Mesenchymal stem cell (in vitro differentiated cells and primary cell): ENCODE measurements around the gene MED12L.
A peak's percentile ranks its signal among the peaks of the same experiment; 100 is the strongest.

Experiments used
- DNase-seq: peaks from one replicate; pipeline ENCODE4 v3.0.0-alpha.2; 2013
- H2AFZ ChIP-seq: one replicate; pipeline ENCODE4 v1.6.1; 2013; ENCODE audit warnings: low read depth, mild to moderate bottlenecking, control low read depth, inconsistent platforms, low read length, moderate library complexity
- H2AK5ac ChIP-seq: 2 replicates; pipeline ENCODE4 v1.6.1; 2013; ENCODE audit warnings: low read length, moderate library complexity, mild to moderate bottlenecking, inconsistent platforms; ENCODE audit not compliant: severe bottlenecking
- H2BK120ac ChIP-seq: one replicate; pipeline ENCODE4 v1.6.1; 2013; ENCODE audit warnings: low read depth, mild to moderate bottlenecking, inconsistent platforms, low read length, moderate library complexity
- H2BK12ac ChIP-seq, 2 experiments: one replicate each; pipeline ENCODE4 v1.6.1; 2013; ENCODE audit warnings: inconsistent platforms in 2 of 2, low read length in 2 of 2, mild to moderate bottlenecking in 2 of 2, moderate library complexity in 2 of 2, control low read depth in 1 of 2
- H2BK15ac ChIP-seq: one replicate; pipeline ENCODE4 v1.6.1; 2013; ENCODE audit warnings: mild to moderate bottlenecking, low read depth, inconsistent platforms; ENCODE audit not compliant: poor library complexity, severe bottlenecking
- H2BK5ac ChIP-seq: 2 replicates; pipeline ENCODE4 v1.6.1; 2013; ENCODE audit warnings: low read depth, mild to moderate bottlenecking, low read length, control low read depth, inconsistent platforms; ENCODE audit not compliant: poor library complexity, severe bottlenecking
- H3K14ac ChIP-seq, 2 experiments: one replicate each; pipeline ENCODE4 v1.6.1; 2013; ENCODE audit warnings: inconsistent platforms in 2 of 2, low read length in 2 of 2, control low read depth in 1 of 2, mild to moderate bottlenecking in 1 of 2, moderate library complexity in 1 of 2
- H3K18ac ChIP-seq, 2 experiments: one replicate each; pipeline ENCODE4 v1.6.1; 2013; ENCODE audit warnings: inconsistent platforms in 2 of 2, low read length in 2 of 2, control low read depth in 1 of 2, low read depth in 1 of 2, mild to moderate bottlenecking in 1 of 2
- H3K23ac ChIP-seq, 2 experiments: one replicate each; pipeline ENCODE4 v1.6.1; 2013; ENCODE audit warnings: inconsistent platforms in 2 of 2, low read length in 2 of 2, mild to moderate bottlenecking in 2 of 2, moderate library complexity in 2 of 2, control low read depth in 1 of 2
- H3K27ac ChIP-seq: 2 replicates; pipeline ENCODE4 v1.5.1; 2013; ENCODE audit warnings: mild to moderate bottlenecking, moderate library complexity, low read length, control low read depth, inconsistent platforms; ENCODE audit not compliant: poor library complexity, severe bottlenecking
- H3K27me3 ChIP-seq, 2 experiments: 2 replicates each; pipeline versions ENCODE4 v1.6.1 to v1.7.0; 2013; ENCODE audit warnings: low read length in 2 of 2, mild to moderate bottlenecking in 2 of 2, moderate library complexity in 2 of 2, control low read depth in 1 of 2, inconsistent platforms in 1 of 2; ENCODE audit not compliant: control insufficient read depth in 1 of 2, insufficient read depth in 1 of 2
- H3K36me3 ChIP-seq, 2 experiments: 2 replicates each; pipeline versions ENCODE4 v1.6.1 to v1.7.0; 2013; ENCODE audit warnings: low read length in 2 of 2, control low read depth in 1 of 2, inconsistent platforms in 1 of 2, low read depth in 1 of 2, mild to moderate bottlenecking in 1 of 2; ENCODE audit not compliant: insufficient read depth in 2 of 2, control insufficient read depth in 1 of 2
- H3K4ac ChIP-seq, 2 experiments: one replicate each; pipeline ENCODE4 v1.6.1; 2013; ENCODE audit warnings: inconsistent platforms in 2 of 2, low read length in 2 of 2, mild to moderate bottlenecking in 2 of 2, moderate library complexity in 2 of 2, control low read depth in 1 of 2, low read depth in 1 of 2
- H3K4me1 ChIP-seq: 2 replicates; pipeline ENCODE4 v1.6.1; 2013; ENCODE audit warnings: low read depth, low read length, control low read depth; ENCODE audit not compliant: control insufficient read depth, insufficient read depth
- H3K4me2 ChIP-seq: 2 replicates; pipeline ENCODE4 v1.6.1; 2013; ENCODE audit warnings: low read length, mild to moderate bottlenecking, inconsistent platforms; ENCODE audit not compliant: poor library complexity, severe bottlenecking
- H3K4me3 ChIP-seq, 2 experiments: 2 replicates each; pipeline versions ENCODE4 v1.5.1 to v1.7.0; 2013; ENCODE audit warnings: low read length in 2 of 2, mild to moderate bottlenecking in 2 of 2, control low read depth in 1 of 2, low read depth in 1 of 2; ENCODE audit not compliant: insufficient read depth in 1 of 2
- H3K79me1 ChIP-seq: replicated peaks from 2 replicates; pipeline ENCODE4 v1.6.1; 2013; ENCODE audit warnings: mild to moderate bottlenecking, control low read depth, low read length, inconsistent platforms; ENCODE audit not compliant: poor library complexity, severe bottlenecking
- H3K9ac ChIP-seq: 2 replicates; pipeline ENCODE4 v1.7.0; 2013; ENCODE audit warnings: mild to moderate bottlenecking, low read length, moderate library complexity
- H3K9me3 ChIP-seq: 2 replicates; pipeline ENCODE4 v1.7.0; 2013; ENCODE audit warnings: mild to moderate bottlenecking, low read length; ENCODE audit not compliant: control insufficient read depth
- H4K8ac ChIP-seq: one replicate; pipeline ENCODE4 v1.6.1; 2013; ENCODE audit warnings: inconsistent platforms, mild to moderate bottlenecking, low read length, moderate library complexity
- H4K91ac ChIP-seq: one replicate; pipeline ENCODE4 v1.6.1; 2013; ENCODE audit warnings: mild to moderate bottlenecking, low read length, inconsistent platforms
- WGBS: methylation state at CpG from one replicate; pipeline ENCODE4 v1.1.7; 2013; ENCODE audit warnings: mixed read lengths; 5-methylcytosine and 5-hydroxymethylcytosine counted together

The MED12L gene

DNA sequence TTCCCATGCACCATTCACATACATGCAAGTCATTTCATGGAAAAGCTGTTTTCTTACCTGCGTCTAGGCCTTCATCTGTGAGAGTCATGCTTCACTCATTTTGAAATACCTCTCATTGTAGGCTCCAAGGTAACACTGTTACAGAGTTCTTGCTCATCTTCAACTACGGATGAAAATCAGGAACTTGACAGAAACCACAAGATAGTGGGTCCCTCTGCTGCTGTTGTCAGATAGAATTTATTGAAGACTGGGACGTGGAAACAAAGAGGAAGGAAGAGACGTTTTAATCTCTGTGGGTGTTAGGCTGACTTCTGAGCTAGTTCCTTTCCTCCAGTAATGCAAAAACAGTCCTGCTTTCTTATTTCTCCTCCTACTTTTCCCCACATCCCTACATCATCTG is 192.8 kb downstream of the MED12L start, which contains the start of gene P2RY14:
Gene P2RY14 (minus strand): TSS at position 313 of the 400 bp plus-strand sequence. CDS start 64,226 bp downstream, outside the sequence.
- H3K14ac ChIP-seq = no peak within 1 kb of the TSS

DNA sequence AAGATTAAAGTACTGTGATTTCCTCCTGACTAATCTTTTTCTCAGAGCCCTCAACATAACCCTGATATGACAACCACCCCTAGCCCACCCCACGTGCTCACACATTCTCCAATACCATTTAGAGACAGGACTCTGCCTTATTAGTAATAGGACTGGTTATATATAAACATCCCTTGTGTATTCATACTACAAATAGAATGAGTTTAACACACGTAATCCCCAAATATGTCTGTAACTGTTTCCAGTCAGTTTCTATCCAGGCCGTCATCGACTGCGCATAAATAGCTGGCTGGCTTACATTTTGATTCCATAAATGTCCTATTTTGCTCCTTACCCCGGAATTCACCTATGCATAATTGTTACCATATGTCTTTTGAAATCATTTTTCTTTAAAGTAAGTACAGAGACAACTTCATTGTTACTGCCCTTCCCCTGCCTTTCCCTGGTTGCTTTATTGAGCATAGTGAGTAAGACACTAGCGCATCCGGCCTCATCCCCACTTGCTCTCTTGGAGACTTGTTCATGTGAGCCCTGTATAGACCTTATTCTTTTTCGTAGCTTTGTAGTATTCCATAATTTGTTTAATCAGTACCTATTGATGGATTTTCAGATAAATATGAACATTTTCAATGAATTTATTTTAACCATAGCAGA is 196.3 kb downstream of the MED12L start:
- Histone ChIP-seq H2BK120ac (peak overlapping the region; percentile 54), H2BK5ac (no peak overlapping the region), H3K79me1 (no peaks in the 10 kb centered on the region), H3K4ac (peak overlapping the region in 1 of 2 experiments; percentile 75), H4K91ac (no peak overlapping the region), H3K4me1 (no peaks in the 10 kb centered on the region), H3K4me2 (no peak overlapping the region), H3K4me3 (no peak overlapping the region), H3K14ac (no peak overlapping the region), H3K36me3 (no peaks in the 10 kb centered on the region), H3K27me3 (peaks cover 0 to 6% of the 10 kb centered on the region in 2 experiments), H3K9ac (peak overlapping the region; percentile 31), H3K23ac (no peak overlapping the region), H4K8ac (no peak overlapping the region), H3K18ac (peak overlapping the region in 1 of 2 experiments; percentile 40), H3K9me3 (no peaks in the 10 kb centered on the region), H2BK15ac (no peak overlapping the region), H2AK5ac (no peak overlapping the region), H3K27ac (no peak overlapping the region), H2BK12ac (peak overlapping the region in 1 of 2 experiments; percentile 28), H2AFZ (no peak overlapping the region)
- whole genome bisulfite sequencing = 84% methylated on average over 4 of the region's 9 CpGs
- DNase-seq = peak; percentile 48

More for the DNA sequence above, 192.8 kb downstream of the MED12L start, which contains the start of gene P2RY14:
- Histone ChIP-seq H2AFZ (no peak within 1 kb of the TSS), H3K18ac (no peak within 1 kb of the TSS), H2BK12ac (no peak within 1 kb of the TSS), H3K36me3 (no peaks in the 10 kb centered on the region), H3K23ac (no peak within 1 kb of the TSS), H3K9ac (no peak within 1 kb of the TSS), H3K27me3 (peaks cover 0 to 6% of the 10 kb centered on the region in 2 experiments), H3K4me2 (no peak within 1 kb of the TSS), H3K4ac (no peak within 1 kb of the TSS), H4K91ac (no peak within 1 kb of the TSS), H4K8ac (no peak within 1 kb of the TSS), H2AK5ac (no peak within 1 kb of the TSS), H2BK120ac (peak within 1 kb of the TSS; percentile 8), H3K4me3 (no peak within 1 kb of the TSS), H3K9me3 (no peaks in the 10 kb centered on the region), H2BK5ac (no peak within 1 kb of the TSS), H3K4me1 (no peaks in the 10 kb centered on the region), H3K27ac (no peak within 1 kb of the TSS), H3K79me1 (no peaks in the 10 kb centered on the region), H2BK15ac (no peak within 1 kb of the TSS)
- WGBS = 79% methylated on average over 2 of the region's 4 CpGs
- DNase-seq = no peak

DNA sequence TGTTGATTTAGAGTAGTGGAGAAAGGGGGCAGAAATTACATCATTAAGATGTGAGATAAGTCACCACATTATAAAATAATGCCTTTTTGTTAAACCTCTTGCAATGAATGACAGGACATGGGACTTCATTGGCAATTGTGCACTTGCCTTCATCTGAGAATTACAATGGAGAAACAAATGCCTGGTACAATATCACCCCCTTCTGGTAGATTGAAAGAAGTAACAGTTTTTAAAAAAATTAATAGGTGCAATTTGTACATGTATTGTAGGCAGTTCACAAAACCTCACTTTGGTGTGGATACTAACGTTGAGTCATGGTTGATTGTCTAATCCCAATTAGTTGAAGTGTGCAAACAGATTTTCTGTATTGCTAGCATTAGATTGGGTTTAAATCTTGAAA is 197.5 kb downstream of the MED12L start:
- Histone ChIP-seq H2BK120ac (no peak overlapping the region), H3K4me3 (no peak overlapping the region), H3K79me1 (no peaks in the 10 kb centered on the region), H2AK5ac (no peak overlapping the region), H3K18ac (no peak overlapping the region), H4K8ac (no peak overlapping the region), H3K23ac (no peak overlapping the region), H3K14ac (no peak overlapping the region), H2BK12ac (no peak overlapping the region), H2AFZ (no peak overlapping the region), H3K4me1 (no peaks in the 10 kb centered on the region), H3K36me3 (no peaks in the 10 kb centered on the region), H4K91ac (no peak overlapping the region), H3K4ac (no peak overlapping the region), H3K9me3 (no peaks in the 10 kb centered on the region), H2BK15ac (no peak overlapping the region), H3K27ac (no peak overlapping the region), H3K27me3 (peaks cover 0 to 6% of the 10 kb centered on the region in 2 experiments), H3K4me2 (no peak overlapping the region), H2BK5ac (no peak overlapping the region), H3K9ac (no peak overlapping the region)
- DNase-seq = peak; percentile 77
- WGBS = 0% methylated on average over 1 of the region's 1 CpG

DNA sequence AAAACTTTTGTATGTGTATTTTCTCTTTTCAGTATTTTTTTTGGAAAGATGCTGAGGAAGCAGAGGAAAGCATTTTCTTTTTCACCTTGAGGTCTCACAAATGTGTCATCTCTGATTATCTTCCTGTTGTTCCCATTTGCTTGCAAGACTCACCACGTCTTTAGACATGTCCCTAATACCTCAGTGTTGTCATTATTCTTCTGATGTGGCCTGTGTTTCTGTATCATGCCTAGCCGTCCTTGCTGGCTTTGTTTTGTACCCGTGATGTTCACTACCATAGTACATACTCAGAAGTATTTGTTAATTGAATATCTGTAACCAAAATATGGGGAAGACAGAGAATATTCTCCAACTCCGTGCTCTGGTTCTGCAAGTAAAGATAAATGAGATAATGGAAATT is 197.9 kb downstream of the MED12L start:
- no peak overlapping the region for H3K27ac ChIP-seq
- H3K9me3 ChIP-seq = no peaks in the 10 kb centered on the region
- H3K23ac ChIP-seq = no peak overlapping the region
- no peak overlapping the region for H2BK15ac ChIP-seq
- H3K14ac ChIP-seq = no peak overlapping the region
- H2BK12ac ChIP-seq = no peak overlapping the region
- no peak overlapping the region for H3K18ac ChIP-seq
- WGBS = 55% methylated on average over 1 of the region's 4 CpGs
- no peaks in the 10 kb centered on the region for H3K4me1 ChIP-seq
- no peak overlapping the region for H2BK120ac ChIP-seq
- H3K27me3 ChIP-seq = peaks cover 0 to 5% of the 10 kb centered on the region in 2 experiments
- H2AK5ac ChIP-seq = no peak overlapping the region
- no peak overlapping the region for H3K4me2 ChIP-seq
- H3K4me3 ChIP-seq = no peak overlapping the region
- no peaks in the 10 kb centered on the region for H3K36me3 ChIP-seq
- H2AFZ ChIP-seq = no peak overlapping the region
- no peak overlapping the region for H3K9ac ChIP-seq
- DNase-seq = peak; percentile 30
- no peak overlapping the region for H4K91ac ChIP-seq
- H4K8ac ChIP-seq = no peak overlapping the region
- no peak overlapping the region for H2BK5ac ChIP-seq
- no peaks in the 10 kb centered on the region for H3K79me1 ChIP-seq
- H3K4ac ChIP-seq = peak overlapping the region in 1 of 2 experiments; percentile 79
